Esophagus squamous epithelium (tissue), 5 donors: ENCODE results near the gene SPATA1. TPM values are rescaled to one million over a fixed set of nuclear protein-coding genes. Genes with fewer than 3 reads are reported as not detected.
"Not testable (repeated sequence)": the region's sequence is repeated elsewhere in the genome, so short reads cannot be mapped to it uniquely, and the experiment has no call there.

Source experiments
- DNase-seq: peaks from one replicate; lab custom pipeline; 2025; lab: John Stamatoyannopoulos, UW
- H3K27ac ChIP-seq, 4 donors: fragments of 200-600 bp; sonication (generic); one replicate each; pipeline ENCODE4 v1.5.1; 2016 to 2019; ENCODE audit warnings: mild to moderate bottlenecking in 1 of 4
- H3K27me3 ChIP-seq, 4 donors: fragments of 200-600 bp; sonication (generic); 1 replicate in 3 of 4; 2 replicates in 1 of 4; pipeline versions ENCODE4 v1.5.1 to v1.6.0; 2017 to 2021; ENCODE audit warnings: antibody characterized with exemption in 1 of 4
- H3K36me3 ChIP-seq, 3 donors: fragments of 200-600 bp; sonication (generic); one replicate each; pipeline ENCODE4 v1.5.1; 2016 to 2019
- H3K4me1 ChIP-seq, 3 donors: fragments of 200-600 bp; sonication (generic); one replicate each; pipeline ENCODE4 v1.5.1; 2017 to 2019
- H3K4me3 ChIP-seq, 4 donors: fragments of 200-600 bp; sonication (generic); 1 replicate in 3 of 4; 2 replicates in 1 of 4; pipeline ENCODE4 v1.5.1; 2016 to 2019; ENCODE audit warnings: mild to moderate bottlenecking in 2 of 4, moderate library complexity in 1 of 4
- H3K9me3 ChIP-seq, 3 donors: fragments of 200-600 bp; sonication (generic); one replicate each; pipeline ENCODE4 v1.5.1; 2016 to 2019
- CTCF ChIP-seq, 6 experiments: fragments of 450-650 bp in 4 of 6; fragments of 200-600 bp in 2 of 6; sonication (generic) in 2 of 6; IDR thresholded peaks; one replicate each; pipeline ENCODE4 v1.5.1; 2016 to 2019; ENCODE audit warnings: antibody characterized with exemption in 6 of 6, mild to moderate bottlenecking in 4 of 6, moderate library complexity in 4 of 6
- POLR2A ChIP-seq, 4 donors: fragments of 450-650 bp; IDR thresholded peaks; one replicate each; pipeline ENCODE4 v1.6.1; 2017; ENCODE audit warnings: antibody characterized with exemption in 4 of 4, mild to moderate bottlenecking in 4 of 4, moderate library complexity in 3 of 4
- WGBS, 2 donors: methylation state at CpG; one replicate each; pipeline ENCODE4 v1.1.5; 2018; 5-methylcytosine and 5-hydroxymethylcytosine counted together
- intact Hi-C: fragments of 100-400 bp; cut with DNase I; formaldehyde crosslinking; loops from one replicate; pipeline ENCODE4 v1.15.0; 2022
- total RNA-seq, 4 donors: library from RNA; depleted of rRNA; stranded (reverse); fragments of >200 nt; gene quantifications; one replicate each; pipeline ENCODE4 v1.1.0, GENCODE V29; 2016
- donor health status: DM: yes; HTN: yes; CAD: no.

The SPATA1 gene
- total RNA-seq, 4 donors from 2014 or later: 0.15 TPM; not detected in 3

GRCh38 chr1:84506729-84507453 is 705 bp downstream of the SPATA1 start:
- Histone ChIP-seq H3K4me1 (peaks cover 11 to 42% (median 25%) of the 10 kb centered on the region in 3 donors), H3K4me3 (peak overlapping the region; percentile 67 to 94 (median 82)), H3K36me3 (peaks cover 0 to under 1% (median 0%) of the 10 kb centered on the region in 3 donors), H3K27me3 (no peaks in the 10 kb centered on the region), H3K9me3 (no peaks in the 10 kb centered on the region), H3K27ac (peak overlapping the region; percentile 95 to 99 (median 96))
- intact Hi-C loops: no loop called here
- TF ChIP-seq CTCF (IDR thresholded peaks at IDR 0.05) (no peak), POLR2A (IDR thresholded peaks at IDR 0.05) (no peak)
- 17 to 23% methylated on average over 19 to 24 of the region's 26 CpGs for WGBS, 2 donors
- no peak for DNase-seq

GRCh38 chr1:84507887-84508286 is 1.7 kb downstream of the SPATA1 start:
- H3K36me3 ChIP-seq, DNase-seq, H3K4me3 ChIP-seq, H3K27ac ChIP-seq, H3K27me3 ChIP-seq, intact Hi-C loops, H3K9me3 ChIP-seq: not testable (repeated sequence)
- WGBS, 2 donors: 92 to 94% methylated on average over 14 of the region's 14 CpGs
- H3K4me1 ChIP-seq: peaks cover 11 to 33% (median 23%) of the 10 kb centered on the region in 3 donors

GRCh38 chr1:84508510-84508909 is 2.3 kb downstream of the SPATA1 start:
- DNase-seq: no peak
- intact Hi-C loops: no loop called here
- H3K36me3 ChIP-seq: no peaks in the 10 kb centered on the region
- H3K27ac ChIP-seq: no peak overlapping the region
- TF ChIP-seq POLR2A (IDR thresholded peaks at IDR 0.05) (no peak), CTCF (IDR thresholded peaks at IDR 0.05) (no peak)
- WGBS, 2 donors: 95 to 100% methylated on average over 1 of the region's 1 CpG
- no peaks in the 10 kb centered on the region for H3K27me3 ChIP-seq
- peaks cover 11 to 27% (median 16%) of the 10 kb centered on the region in 3 donors for H3K4me1 ChIP-seq
- H3K4me3 ChIP-seq: no peak overlapping the region
- no peaks in the 10 kb centered on the region for H3K9me3 ChIP-seq

GRCh38 chr1:84509029-84509428 is 2.8 kb downstream of the SPATA1 start:
- Histone ChIP-seq H3K27me3 (no peaks in the 10 kb centered on the region), H3K36me3 (no peaks in the 10 kb centered on the region), H3K9me3 (no peaks in the 10 kb centered on the region), H3K4me1 (peaks cover 7 to 22% (median 11%) of the 10 kb centered on the region in 3 donors), H3K4me3 (no peak overlapping the region), H3K27ac (no peak overlapping the region)
- intact Hi-C loops: no loop called here
- 92 to 94% methylated on average over 4 of the region's 4 CpGs for WGBS, 2 donors
- DNase-seq: no peak
- TF ChIP-seq CTCF (IDR thresholded peaks at IDR 0.05): no peak
- TF ChIP-seq POLR2A (IDR thresholded peaks at IDR 0.05): no peak

- Histone ChIP-seq H3K4me1 (peaks cover 0 to 11% (median 3%) of the 10 kb centered on the region in 3 donors), H3K36me3 (no peaks in the 10 kb centered on the region), H3K9me3 (no peaks in the 10 kb centered on the region), H3K27ac (no peak overlapping the region), H3K27me3 (no peaks in the 10 kb centered on the region), H3K4me3 (no peak overlapping the region)
- WGBS, 2 donors: 31 to 54% methylated on average over 2 of the region's 2 CpGs
- no peak for DNase-seq
- no peak for TF ChIP-seq CTCF (IDR thresholded peaks at IDR 0.05)
- TF ChIP-seq POLR2A (IDR thresholded peaks at IDR 0.05): no peak
- intact Hi-C loops: no loop called here
These were observed 4.0 kb downstream of the SPATA1 start for GRCh38 chr1:84510165-84510564.
